HG02678 (cell line): Measurements from ENCODE around the gene RMND5A.

Experiments
- ATAC-seq: cut with Tn5 transposase; IDR thresholded peaks from one replicate; pipeline ENCODE4 v1.9.1; 2021; ENCODE audit warnings: mild to moderate bottlenecking, moderate library complexity; ENCODE audit not compliant: unreplicated experiment

The RMND5A gene

GRCh38 chr2:86825036-86825692 is 105.1 kb downstream of the RMND5A start:
- no peak for ATAC-seq

GRCh38 chr2:86825693-86826381 is 105.7 kb downstream of the RMND5A start:
- no peak for ATAC-seq

- no peak for ATAC-seq
Observed at GRCh38 chr2:86826951-86827350, 106.9 kb downstream of the RMND5A start.
